H9 (cell line): Measurements from ENCODE around the gene CADM4. TPM values are rescaled to one million over a fixed set of nuclear protein-coding genes. Genes with fewer than 3 reads are reported as not detected.
A peak's percentile ranks its signal among the peaks of the same experiment; 100 is the strongest.

ENCODE experiments used
- DNase-seq: peaks from one replicate; pipeline ENCODE4 v3.0.0-alpha.2; 2017
- H2AFZ ChIP-seq: one replicate; pipeline ENCODE4 v1.6.1; 2013; ENCODE audit warnings: mild to moderate bottlenecking, low read length, control low read depth, moderate library complexity
- H2AK5ac ChIP-seq: 2 replicates; pipeline ENCODE4 v1.6.1; 2013; ENCODE audit warnings: low read length, control low read depth, mixed read lengths; ENCODE audit not compliant: insufficient read length
- H2BK120ac ChIP-seq: one replicate; pipeline ENCODE4 v1.6.1; 2013; ENCODE audit warnings: low read depth, mild to moderate bottlenecking, low read length, control low read depth, inconsistent platforms; ENCODE audit not compliant: poor library complexity, severe bottlenecking
- H2BK12ac ChIP-seq: 2 replicates; pipeline ENCODE4 v1.6.1; 2013; ENCODE audit warnings: low read length, control low read depth, mixed read lengths, low read depth; ENCODE audit not compliant: insufficient read length
- H2BK15ac ChIP-seq: 2 replicates; pipeline ENCODE4 v1.6.1; 2013; ENCODE audit warnings: low read depth, low read length, control low read depth
- H2BK20ac ChIP-seq: one replicate; pipeline ENCODE4 v1.6.1; 2013; ENCODE audit warnings: low read depth, mild to moderate bottlenecking, low read length, control low read depth, inconsistent platforms; ENCODE audit not compliant: poor library complexity, severe bottlenecking
- H2BK5ac ChIP-seq: 2 replicates; pipeline ENCODE4 v1.6.1; 2013; ENCODE audit warnings: low read length, control low read depth, mixed read lengths; ENCODE audit not compliant: insufficient read length
- H3K14ac ChIP-seq: 2 replicates; pipeline ENCODE4 v1.6.1; 2013; ENCODE audit warnings: low read length, control low read depth; ENCODE audit not compliant: insufficient read depth
- H3K18ac ChIP-seq: 2 replicates; pipeline ENCODE4 v1.6.1; 2013; ENCODE audit warnings: low read depth, mild to moderate bottlenecking, mixed read lengths, low read length, control low read depth; ENCODE audit not compliant: insufficient read length
- H3K23ac ChIP-seq: 2 replicates; pipeline ENCODE4 v1.6.1; 2013; ENCODE audit warnings: low read length, control low read depth, mixed read lengths, low read depth; ENCODE audit not compliant: insufficient read length
- H3K23me2 ChIP-seq: 2 replicates; pipeline ENCODE4 v1.6.1; 2013; ENCODE audit warnings: low read depth, mild to moderate bottlenecking, mixed read lengths, low read length, control low read depth; ENCODE audit not compliant: insufficient read length, poor library complexity, severe bottlenecking
- H3K27ac ChIP-seq: 2 replicates; pipeline ENCODE4 v1.5.1; 2013; ENCODE audit warnings: low read length, control low read depth, mixed read lengths, low read depth; ENCODE audit not compliant: insufficient read length
- H3K27me3 ChIP-seq: 2 replicates; pipeline ENCODE4 v1.6.1; 2013; ENCODE audit warnings: low read length, control low read depth, inconsistent platforms; ENCODE audit not compliant: insufficient read depth
- H3K4ac ChIP-seq: 2 replicates; pipeline ENCODE4 v1.6.1; 2013; ENCODE audit warnings: low read depth, mild to moderate bottlenecking, control low read depth, inconsistent platforms, low read length, moderate library complexity
- H3K4me1 ChIP-seq: 2 replicates; pipeline ENCODE4 v1.6.1; 2013; ENCODE audit warnings: low read length, control low read depth, inconsistent platforms; ENCODE audit not compliant: insufficient read depth
- H3K4me2 ChIP-seq: 2 replicates; pipeline ENCODE4 v1.6.1; 2013; ENCODE audit warnings: low read length, control low read depth, mixed read lengths; ENCODE audit not compliant: insufficient read length, insufficient read depth
- H3K56ac ChIP-seq: 2 replicates; pipeline ENCODE4 v1.6.1; 2013; ENCODE audit warnings: low read depth, mild to moderate bottlenecking, mixed read lengths, low read length, control low read depth; ENCODE audit not compliant: insufficient read length
- H3K79me1 ChIP-seq: 2 replicates; pipeline ENCODE4 v1.6.1; 2013; ENCODE audit warnings: low read depth, mild to moderate bottlenecking, moderate library complexity, low read length, control low read depth, inconsistent platforms; ENCODE audit not compliant: insufficient read depth, poor library complexity, severe bottlenecking
- H3K79me2 ChIP-seq: 2 replicates; pipeline ENCODE4 v1.6.1; 2013; ENCODE audit warnings: low read length, control low read depth, inconsistent platforms; ENCODE audit not compliant: insufficient read depth
- H3K9ac ChIP-seq: 2 replicates; pipeline ENCODE4 v1.6.1; 2013; ENCODE audit warnings: low read length, control low read depth, mixed read lengths; ENCODE audit not compliant: insufficient read length; ENCODE audit errors: extremely low read depth
- H3K9me3 ChIP-seq: one replicate; pipeline ENCODE4 v1.6.1; 2013; ENCODE audit warnings: low read depth, low read length, inconsistent platforms; ENCODE audit not compliant: control insufficient read depth
- H3T11ph ChIP-seq: one replicate; pipeline ENCODE4 v1.6.1; 2013; ENCODE audit warnings: mild to moderate bottlenecking, low read length, control low read depth, inconsistent platforms
- H4K20me1 ChIP-seq: one replicate; pipeline ENCODE4 v1.6.1; 2013; ENCODE audit not compliant: control insufficient read depth, insufficient read length, insufficient read depth
- H4K5ac ChIP-seq: 2 replicates; pipeline ENCODE4 v1.6.1; 2013; ENCODE audit warnings: low read depth, mild to moderate bottlenecking, mixed read lengths, low read length, control low read depth; ENCODE audit not compliant: insufficient read length
- H4K8ac ChIP-seq: replicated peaks from 2 replicates; pipeline ENCODE4 v1.6.1; 2013; ENCODE audit warnings: low read length, control low read depth, mixed read lengths, low read depth; ENCODE audit not compliant: insufficient read length
- H4K91ac ChIP-seq: 2 replicates; pipeline ENCODE4 v1.6.1; 2013; ENCODE audit warnings: low read depth, mild to moderate bottlenecking, moderate library complexity, mixed read lengths, low read length, control low read depth; ENCODE audit not compliant: insufficient read length
- H3K27ac Mint-ChIP-seq, 3 experiments: 2 replicates in 2 of 3; 3 replicates in 1 of 3; pipeline ENCODE4 v1.8.0; 2020 to 2021; ENCODE audit warnings: mixed read lengths in 3 of 3, mild to moderate bottlenecking in 1 of 3, moderate library complexity in 1 of 3
- H3K27me3 Mint-ChIP-seq: 2 replicates; pipeline ENCODE4 v1.8.0; 2021; ENCODE audit warnings: low read depth, mild to moderate bottlenecking, moderate library complexity, mixed read lengths
- H3K36me3 Mint-ChIP-seq, 3 experiments: 2 replicates in 2 of 3; 3 replicates in 1 of 3; pipeline ENCODE4 v1.8.0; 2020 to 2021; ENCODE audit warnings: low read depth in 3 of 3, mixed read lengths in 3 of 3; ENCODE audit not compliant: insufficient read depth in 1 of 3
- H3K4me1 Mint-ChIP-seq, 2 experiments: 2 replicates each; pipeline ENCODE4 v1.8.0; 2020; ENCODE audit warnings: mixed read lengths in 2 of 2
- H3K4me3 Mint-ChIP-seq, 2 experiments: 2 replicates in 1 of 2; 3 replicates in 1 of 2; pipeline ENCODE4 v1.8.0; 2020 to 2021; ENCODE audit warnings: mild to moderate bottlenecking in 2 of 2, mixed read lengths in 2 of 2, moderate library complexity in 1 of 2
- H3K9me3 Mint-ChIP-seq, 2 experiments: 2 replicates in 1 of 2; 3 replicates in 1 of 2; pipeline ENCODE4 v1.8.0; 2020; ENCODE audit warnings: mild to moderate bottlenecking in 2 of 2, mixed read lengths in 2 of 2, moderate library complexity in 1 of 2
- WGBS: extraction: QIAGEN DNeasy Blood & Tissue Kit; methylation state at CpG from one replicate; pipeline ENCODE4 v1.1.7; 2013; ENCODE audit warnings: missing lambda C conversion rate, low lambda C conversion rate, mixed read lengths; ENCODE audit not compliant: insufficient read length; ENCODE audit errors: extremely low coverage; 5-methylcytosine and 5-hydroxymethylcytosine counted together
- total RNA-seq: library from RNA; stranded (reverse); gene quantifications from 2 replicates; pipeline ENCODE4 v1.2.1, GENCODE V29; 2021
- TF ChIP-seq, protein P1 (sequence below): fragments of 200-600 bp; sonication (generic); conservative IDR thresholded peaks from 3 replicates; pipeline ENCODE4 v1.8.0; 2021; ENCODE audit warnings: antibody characterized with exemption, mild to moderate bottlenecking

CADM4 gene
- total RNA-seq, 1 experiment from 2014 or later, result 10.2 TPM

DNA sequence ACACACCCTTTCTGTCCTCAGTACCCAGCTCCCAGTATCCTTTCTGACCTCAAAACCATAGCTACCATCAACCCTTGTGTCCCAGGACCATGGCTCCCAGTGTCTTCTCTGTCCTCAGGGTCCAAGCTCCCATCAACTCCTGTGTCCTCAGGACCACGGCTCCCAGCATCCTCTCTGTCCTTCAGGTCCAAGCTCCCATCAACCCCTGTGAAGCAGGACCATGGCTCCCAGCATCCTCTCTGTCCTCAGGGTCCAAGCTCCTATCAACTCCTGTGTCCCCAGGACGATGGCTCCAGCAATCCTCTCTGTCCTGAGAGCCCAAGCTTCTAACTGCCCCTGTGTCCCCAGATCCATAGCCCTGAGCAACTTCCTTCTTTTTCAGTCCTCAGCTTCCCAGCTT lies 1.7 kb upstream of the CADM4 start:
- Mint-ChIP-seq H3K27ac (no peak overlapping the region), H3K36me3 (peaks cover 2 to 9% (median 5%) of the 10 kb centered on the region in 3 experiments; a peak in 5 of 7 replicates), H3K4me3 (peak overlapping the region; percentile 54 to 77), H3K4me1 (peaks cover 12 to 29% of the 10 kb centered on the region in 2 experiments), H3K9me3 (peaks cover 6 to 7% of the 10 kb centered on the region in 2 experiments; a peak in 3 of 5 replicates), H3K27me3 (peaks cover 70% of the 10 kb centered on the region)
- TF ChIP-seq, protein P1, sequence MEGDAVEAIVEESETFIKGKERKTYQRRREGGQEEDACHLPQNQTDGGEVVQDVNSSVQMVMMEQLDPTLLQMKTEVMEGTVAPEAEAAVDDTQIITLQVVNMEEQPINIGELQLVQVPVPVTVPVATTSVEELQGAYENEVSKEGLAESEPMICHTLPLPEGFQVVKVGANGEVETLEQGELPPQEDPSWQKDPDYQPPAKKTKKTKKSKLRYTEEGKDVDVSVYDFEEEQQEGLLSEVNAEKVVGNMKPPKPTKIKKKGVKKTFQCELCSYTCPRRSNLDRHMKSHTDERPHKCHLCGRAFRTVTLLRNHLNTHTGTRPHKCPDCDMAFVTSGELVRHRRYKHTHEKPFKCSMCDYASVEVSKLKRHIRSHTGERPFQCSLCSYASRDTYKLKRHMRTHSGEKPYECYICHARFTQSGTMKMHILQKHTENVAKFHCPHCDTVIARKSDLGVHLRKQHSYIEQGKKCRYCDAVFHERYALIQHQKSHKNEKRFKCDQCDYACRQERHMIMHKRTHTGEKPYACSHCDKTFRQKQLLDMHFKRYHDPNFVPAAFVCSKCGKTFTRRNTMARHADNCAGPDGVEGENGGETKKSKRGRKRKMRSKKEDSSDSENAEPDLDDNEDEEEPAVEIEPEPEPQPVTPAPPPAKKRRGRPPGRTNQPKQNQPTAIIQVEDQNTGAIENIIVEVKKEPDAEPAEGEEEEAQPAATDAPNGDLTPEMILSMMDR, result no peak
- H2BK120ac ChIP-seq, result no peak overlapping the region
- no peak overlapping the region for H3K23ac ChIP-seq
- peaks cover 13% of the 10 kb centered on the region for H3K23me2 ChIP-seq
- no peaks in the 10 kb centered on the region for H3K79me1 ChIP-seq
- H3K4ac ChIP-seq, result no peak overlapping the region
- no peak overlapping the region for H3T11ph ChIP-seq
- no peak overlapping the region for H2BK15ac ChIP-seq
- H3K79me2 ChIP-seq, result no peaks in the 10 kb centered on the region
- H4K91ac ChIP-seq, result no peak overlapping the region
- H4K5ac ChIP-seq, result no peak overlapping the region
- no peak overlapping the region for H3K27ac ChIP-seq
- no peak overlapping the region for H3K56ac ChIP-seq
- no peak overlapping the region for H4K8ac ChIP-seq
- no peak overlapping the region for H2BK12ac ChIP-seq
- H2BK5ac ChIP-seq, result no peak overlapping the region
- no peaks in the 10 kb centered on the region for H3K9me3 ChIP-seq
- no peak overlapping the region for H3K9ac ChIP-seq
- no CpG with 5 or more reads among the region's 2 CpGs for WGBS
- DNase-seq, result no peak
- H3K4me2 ChIP-seq, result no peak overlapping the region
- H2BK20ac ChIP-seq, result no peak overlapping the region
- H3K27me3 ChIP-seq, result peaks cover 24% of the 10 kb centered on the region; the same call in 1 of the 2 replicates
- H4K20me1 ChIP-seq, result no peaks in the 10 kb centered on the region
- H2AK5ac ChIP-seq, result no peak overlapping the region
- no peak overlapping the region for H2AFZ ChIP-seq
- H3K4me1 ChIP-seq, result peaks cover 2% of the 10 kb centered on the region; the same call in 1 of the 2 replicates
- no peak overlapping the region for H3K18ac ChIP-seq
- H3K14ac ChIP-seq, result no peak overlapping the region
